ENCODE results near the gene RGS7.

RGS7 gene

GRCh38 chr1:241217516-241217915 is 139.5 kb downstream of the RGS7 start:
- H3K14ac ChIP-seq (ENCODE audit: low read length), result no peak overlapping the region
- no peak overlapping the region for H3K27ac ChIP-seq (replicated peaks; ENCODE audit: low read length)
- H2AK5ac ChIP-seq (ENCODE audit: low read depth, low read length), result no peak overlapping the region
- H3K4me3 ChIP-seq (ENCODE audit: low read length in 2 of 2), result no peak overlapping the region
- no peak overlapping the region for H2BK12ac ChIP-seq (ENCODE audit: low read length)
- WGBS, 2 donors (ENCODE audit: extremely low coverage in 2 of 2, insufficient read length in 2 of 2, insufficient replicate concordance in 1 of 2), result no CpG with 5 or more reads among the region's 2 CpGs
- no peak for DNase-seq (ENCODE audit: low spot score)
- H3K18ac ChIP-seq (ENCODE audit: low read length), result no peak overlapping the region
- no peak overlapping the region for H2BK5ac ChIP-seq (ENCODE audit: low read length)
- no peaks in the 10 kb centered on the region for H3K36me3 ChIP-seq (replicated peaks in 1 of 2; ENCODE audit: control insufficient read depth in 2 of 2, insufficient read depth in 2 of 2, low read length in 2 of 2)
- no peak overlapping the region for H3K9ac ChIP-seq (ENCODE audit: low read depth, low read length, poor library complexity)
- no peaks in the 10 kb centered on the region for H3K4me1 ChIP-seq (ENCODE audit: control insufficient read depth in 2 of 2, insufficient read depth in 1 of 2, low read depth in 1 of 2, low read length in 2 of 2)
- no peak overlapping the region for H2BK120ac ChIP-seq (ENCODE audit: low read depth, low read length)
- H3K4ac ChIP-seq (ENCODE audit: low read length), result no peak overlapping the region
- H3K9me3 ChIP-seq (replicated peaks in 1 of 2; ENCODE audit: control insufficient read depth in 2 of 2, insufficient read depth in 1 of 2, low read depth in 1 of 2, low read length in 2 of 2), result no peaks in the 10 kb centered on the region
- no peak overlapping the region for H2BK15ac ChIP-seq (ENCODE audit: low read length)
- no peak overlapping the region for H2AFZ ChIP-seq (ENCODE audit: low read length)
- H3K23ac ChIP-seq (ENCODE audit: low read depth, low read length, poor library complexity), result no peak overlapping the region
- no peak overlapping the region for H4K8ac ChIP-seq (ENCODE audit: low read depth, low read length)
- no peaks in the 10 kb centered on the region for H3K79me1 ChIP-seq (ENCODE audit: low read depth, low read length)
- no peak overlapping the region for H3K4me2 ChIP-seq (ENCODE audit: insufficient read depth, low read length, poor library complexity, severe bottlenecking)
- H4K91ac ChIP-seq (ENCODE audit: low read depth, low read length, poor library complexity), result no peak overlapping the region
- H3K27me3 ChIP-seq (ENCODE audit: control insufficient read depth in 3 of 3, insufficient read depth in 3 of 3, low read depth in 1 of 3, low read length in 3 of 3), result no peaks in the 10 kb centered on the region

GRCh38 chr1:241215683-241216082 is 141.3 kb downstream of the RGS7 start:
- no peak overlapping the region for H2BK120ac ChIP-seq (ENCODE audit: low read depth, low read length)
- no peak overlapping the region for H2BK5ac ChIP-seq (ENCODE audit: low read length)
- no peak for DNase-seq (ENCODE audit: low spot score)
- H3K27ac ChIP-seq (replicated peaks; ENCODE audit: low read length), result no peak overlapping the region
- no peak overlapping the region for H2BK12ac ChIP-seq (ENCODE audit: low read length)
- no peaks in the 10 kb centered on the region for H3K9me3 ChIP-seq (replicated peaks in 1 of 2; ENCODE audit: control insufficient read depth in 2 of 2, insufficient read depth in 1 of 2, low read depth in 1 of 2, low read length in 2 of 2)
- H3K27me3 ChIP-seq (ENCODE audit: control insufficient read depth in 3 of 3, insufficient read depth in 3 of 3, low read depth in 1 of 3, low read length in 3 of 3), result no peaks in the 10 kb centered on the region
- H2BK15ac ChIP-seq (ENCODE audit: low read length), result no peak overlapping the region
- no CpG with 5 or more reads among the region's 9 CpGs for WGBS, 2 donors (ENCODE audit: extremely low coverage in 2 of 2, insufficient read length in 2 of 2, insufficient replicate concordance in 1 of 2)
- H3K23ac ChIP-seq (ENCODE audit: low read depth, low read length, poor library complexity), result no peak overlapping the region
- no peak overlapping the region for H3K9ac ChIP-seq (ENCODE audit: low read depth, low read length, poor library complexity)
- no peak overlapping the region for H3K4me2 ChIP-seq (ENCODE audit: insufficient read depth, low read length, poor library complexity, severe bottlenecking)
- H3K14ac ChIP-seq (ENCODE audit: low read length), result no peak overlapping the region
- no peak overlapping the region for H3K18ac ChIP-seq (ENCODE audit: low read length)
- H3K79me1 ChIP-seq (ENCODE audit: low read depth, low read length), result no peaks in the 10 kb centered on the region
- H3K36me3 ChIP-seq (replicated peaks in 1 of 2; ENCODE audit: control insufficient read depth in 2 of 2, insufficient read depth in 2 of 2, low read length in 2 of 2), result no peaks in the 10 kb centered on the region
- no peak overlapping the region for H3K4ac ChIP-seq (ENCODE audit: low read length)
- H4K8ac ChIP-seq (ENCODE audit: low read depth, low read length), result no peak overlapping the region
- H3K4me3 ChIP-seq (ENCODE audit: low read length in 2 of 2), result no peak overlapping the region
- H2AFZ ChIP-seq (ENCODE audit: low read length), result no peak overlapping the region
- H3K4me1 ChIP-seq (ENCODE audit: control insufficient read depth in 2 of 2, insufficient read depth in 1 of 2, low read depth in 1 of 2, low read length in 2 of 2), result no peaks in the 10 kb centered on the region
- no peak overlapping the region for H2AK5ac ChIP-seq (ENCODE audit: low read depth, low read length)
- H4K91ac ChIP-seq (ENCODE audit: low read depth, low read length, poor library complexity), result no peak overlapping the region

DNA sequence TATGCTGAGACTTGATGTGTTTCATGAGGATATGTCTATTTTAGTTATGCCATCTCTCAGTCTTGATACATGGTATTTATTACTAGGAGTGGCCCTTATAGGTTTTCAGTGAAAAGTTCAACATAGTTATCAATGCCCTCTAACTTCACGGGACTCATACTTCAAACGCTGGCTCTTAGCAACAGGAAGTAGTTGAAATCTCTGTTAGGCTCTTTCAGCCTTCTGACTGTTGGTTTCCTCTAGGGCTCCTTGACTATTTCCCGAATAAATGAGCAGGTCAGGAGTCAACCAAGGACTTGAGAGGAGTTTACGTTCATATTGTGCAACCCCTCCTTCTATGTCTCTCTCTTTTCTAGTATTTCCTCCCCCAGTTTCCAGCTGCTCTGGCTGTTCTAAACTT is 141.8 kb downstream of the RGS7 start:
- Histone ChIP-seq H3K4me1 (ENCODE audit: control insufficient read depth in 2 of 2, insufficient read depth in 1 of 2, low read depth in 1 of 2, low read length in 2 of 2) (no peaks in the 10 kb centered on the region), H3K27me3 (ENCODE audit: control insufficient read depth in 3 of 3, insufficient read depth in 3 of 3, low read depth in 1 of 3, low read length in 3 of 3) (no peaks in the 10 kb centered on the region), H2BK12ac (ENCODE audit: low read length) (no peak overlapping the region), H2AFZ (ENCODE audit: low read length) (no peak overlapping the region), H3K9me3 (replicated peaks in 1 of 2; ENCODE audit: control insufficient read depth in 2 of 2, insufficient read depth in 1 of 2, low read depth in 1 of 2, low read length in 2 of 2) (no peaks in the 10 kb centered on the region), H3K14ac (ENCODE audit: low read length) (no peak overlapping the region), H2BK5ac (ENCODE audit: low read length) (no peak overlapping the region), H3K23ac (ENCODE audit: low read depth, low read length, poor library complexity) (no peak overlapping the region), H3K18ac (ENCODE audit: low read length) (no peak overlapping the region), H3K4ac (ENCODE audit: low read length) (no peak overlapping the region), H4K91ac (ENCODE audit: low read depth, low read length, poor library complexity) (no peak overlapping the region), H3K9ac (ENCODE audit: low read depth, low read length, poor library complexity) (no peak overlapping the region), H3K4me3 (ENCODE audit: low read length in 2 of 2) (no peak overlapping the region), H2BK120ac (ENCODE audit: low read depth, low read length) (no peak overlapping the region), H3K36me3 (replicated peaks in 1 of 2; ENCODE audit: control insufficient read depth in 2 of 2, insufficient read depth in 2 of 2, low read length in 2 of 2) (no peaks in the 10 kb centered on the region), H2AK5ac (ENCODE audit: low read depth, low read length) (no peak overlapping the region), H3K4me2 (ENCODE audit: insufficient read depth, low read length, poor library complexity, severe bottlenecking) (no peak overlapping the region), H2BK15ac (ENCODE audit: low read length) (no peak overlapping the region), H4K8ac (ENCODE audit: low read depth, low read length) (no peak overlapping the region), H3K27ac (replicated peaks; ENCODE audit: low read length) (no peak overlapping the region), H3K79me1 (ENCODE audit: low read depth, low read length) (no peaks in the 10 kb centered on the region)
- WGBS, 2 donors (ENCODE audit: extremely low coverage in 2 of 2, insufficient read length in 2 of 2, insufficient replicate concordance in 1 of 2), result no CpG with 5 or more reads among the region's 4 CpGs
- no peak for DNase-seq (ENCODE audit: low spot score)

GRCh38 chr1:241213139-241213538 is 143.9 kb downstream of the RGS7 start:
- DNase-seq (ENCODE audit: low spot score), result no peak
- WGBS, 2 donors (ENCODE audit: extremely low coverage in 2 of 2, insufficient read length in 2 of 2, insufficient replicate concordance in 1 of 2), result no CpG with 5 or more reads among the region's 8 CpGs
- H3K36me3 ChIP-seq (replicated peaks in 1 of 2; ENCODE audit: control insufficient read depth in 2 of 2, insufficient read depth in 2 of 2, low read length in 2 of 2), result no peaks in the 10 kb centered on the region
- no peak overlapping the region for H3K9ac ChIP-seq (ENCODE audit: low read depth, low read length, poor library complexity)
- H3K27me3 ChIP-seq (ENCODE audit: control insufficient read depth in 3 of 3, insufficient read depth in 3 of 3, low read depth in 1 of 3, low read length in 3 of 3), result no peaks in the 10 kb centered on the region
- no peak overlapping the region for H3K4me2 ChIP-seq (ENCODE audit: insufficient read depth, low read length, poor library complexity, severe bottlenecking)
- H2AK5ac ChIP-seq (ENCODE audit: low read depth, low read length), result no peak overlapping the region
- no peaks in the 10 kb centered on the region for H3K9me3 ChIP-seq (replicated peaks in 1 of 2; ENCODE audit: control insufficient read depth in 2 of 2, insufficient read depth in 1 of 2, low read depth in 1 of 2, low read length in 2 of 2)
- H3K4ac ChIP-seq (ENCODE audit: low read length), result no peak overlapping the region
- H2BK120ac ChIP-seq (ENCODE audit: low read depth, low read length), result no peak overlapping the region
- H4K8ac ChIP-seq (ENCODE audit: low read depth, low read length), result no peak overlapping the region
- H3K14ac ChIP-seq (ENCODE audit: low read length), result no peak overlapping the region
- H3K23ac ChIP-seq (ENCODE audit: low read depth, low read length, poor library complexity), result no peak overlapping the region
- no peak overlapping the region for H4K91ac ChIP-seq (ENCODE audit: low read depth, low read length, poor library complexity)
- no peak overlapping the region for H2BK12ac ChIP-seq (ENCODE audit: low read length)
- no peaks in the 10 kb centered on the region for H3K79me1 ChIP-seq (ENCODE audit: low read depth, low read length)
- no peak overlapping the region for H2AFZ ChIP-seq (ENCODE audit: low read length)
- no peak overlapping the region for H2BK5ac ChIP-seq (ENCODE audit: low read length)
- no peaks in the 10 kb centered on the region for H3K4me1 ChIP-seq (ENCODE audit: control insufficient read depth in 2 of 2, insufficient read depth in 1 of 2, low read depth in 1 of 2, low read length in 2 of 2)
- H2BK15ac ChIP-seq (ENCODE audit: low read length), result no peak overlapping the region
- no peak overlapping the region for H3K4me3 ChIP-seq (ENCODE audit: low read length in 2 of 2)
- H3K18ac ChIP-seq (ENCODE audit: low read length), result no peak overlapping the region
- no peak overlapping the region for H3K27ac ChIP-seq (replicated peaks; ENCODE audit: low read length)
